Transverse colon (tissue), 4 donors: ENCODE data around the gene GLOD4. TPM values are rescaled to one million over a fixed set of nuclear protein-coding genes. Genes with fewer than 3 reads are reported as not detected.

Experiments
- DNase-seq: peaks from one replicate; pipeline ENCODE4 v3.0.0-alpha.2; 2019
- H3K27ac ChIP-seq, 4 donors: fragments of 200-600 bp; sonication (generic); 2 replicates each; pipeline ENCODE4 v1.5.1; 2016 to 2018; ENCODE audit warnings: inconsistent platforms in 4 of 4
- H3K27me3 ChIP-seq: fragments of 200-600 bp; sonication (generic); 2 replicates; pipeline ENCODE4 v1.5.1; 2017; ENCODE audit warnings: inconsistent platforms
- H3K36me3 ChIP-seq, 4 donors: fragments of 200-600 bp; sonication (generic); 2 replicates each; pipeline ENCODE4 v1.5.1; 2017 to 2019; ENCODE audit warnings: inconsistent platforms in 4 of 4
- H3K4me1 ChIP-seq, 4 donors: fragments of 200-600 bp; sonication (generic); 2 replicates each; pipeline ENCODE4 v1.5.1; 2017 to 2020; ENCODE audit warnings: inconsistent platforms in 4 of 4
- H3K4me3 ChIP-seq, 4 donors: fragments of 200-600 bp; sonication (generic); 1 replicate in 1 of 4; 2 replicates in 3 of 4; pipeline versions ENCODE4 v1.5.1 to v1.6.1; 2017 to 2019; ENCODE audit warnings: inconsistent platforms in 4 of 4
- H3K9me3 ChIP-seq, 2 donors: fragments of 200-600 bp; sonication (generic); 2 replicates each; pipeline ENCODE4 v1.5.1; 2017 to 2019; ENCODE audit warnings: inconsistent platforms in 2 of 2
- CTCF ChIP-seq, 5 experiments: fragments of 200-600 bp in 3 of 5; fragments of 450-650 bp in 2 of 5; sonication (generic) in 3 of 5; IDR thresholded peaks; 1 replicate in 2 of 5; 2 replicates in 3 of 5; pipeline ENCODE4 v1.5.1; 2016 to 2017; ENCODE audit warnings: antibody characterized with exemption in 5 of 5, inconsistent platforms in 3 of 5, mild to moderate bottlenecking in 2 of 5, moderate library complexity in 1 of 5
- EP300 ChIP-seq: sonication (generic); formaldehyde crosslinking; IDR thresholded peaks from one replicate; pipeline ENCODE4 v1.6.1; 2017; ENCODE audit warnings: antibody characterized with exemption, low read depth
- POLR2A ChIP-seq: fragments of 450-650 bp; IDR thresholded peaks from one replicate; pipeline ENCODE4 v1.6.1; 2016; ENCODE audit warnings: antibody characterized with exemption, mild to moderate bottlenecking, moderate library complexity
- POLR2AphosphoS5 ChIP-seq, 3 donors: sonication (generic); formaldehyde crosslinking; IDR thresholded peaks; one replicate each; pipeline ENCODE4 v1.6.1; 2016; ENCODE audit warnings: antibody characterized with exemption in 3 of 3
- WGBS, 2 donors: methylation state at CpG; one replicate each; pipeline ENCODE4 v1.1.5; 2018; ENCODE audit warnings: low coverage in 1 of 2; 5-methylcytosine and 5-hydroxymethylcytosine counted together
- in situ Hi-C, 4 donors: fragments of 200-750 bp; cut with MboI; loops; one replicate each; pipeline versions ENCODE4 v1.15.0 to v1.15.1; 2017; ENCODE audit warnings: low sequenced_read_pairs in 3 of 4, low pct_ligation_motif_present in 1 of 4, low pct_unique_long_range_greater_than_20kb in 1 of 4
- intact Hi-C: fragments of 100-400 bp; cut with DNase I; formaldehyde crosslinking; loops from one replicate; pipeline ENCODE4 v1.15.1; 2023; ENCODE audit warnings: low total_unique reads
- total RNA-seq, 4 donors: library from RNA; depleted of rRNA; stranded (reverse); fragments of >200 nt; gene quantifications; one replicate each; pipeline ENCODE4 v1.1.0, GENCODE V29; 2016

The GLOD4 gene
- total RNA-seq, 4 donors from 2014 or later = 65.5 to 124 (median 73.7) TPM

DNA sequence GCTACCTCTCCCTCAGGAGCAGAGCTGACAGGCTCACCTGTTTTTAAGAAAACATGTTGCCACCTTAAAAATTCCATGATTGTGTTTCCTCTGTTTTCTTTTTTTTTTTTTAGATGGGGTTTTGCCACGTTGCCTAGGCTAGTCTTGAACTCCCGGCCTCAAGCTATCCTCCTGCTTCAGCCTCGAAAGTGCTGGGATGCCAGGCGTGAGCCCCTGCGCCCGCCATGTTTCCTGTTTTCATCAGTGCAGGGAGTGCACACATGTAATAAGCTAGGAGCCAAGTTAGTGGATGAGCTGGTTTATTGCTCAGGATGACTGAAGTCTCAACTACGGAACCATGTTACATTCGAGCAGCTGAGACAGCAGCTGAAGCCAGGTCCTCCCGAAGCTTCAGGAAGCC lies 13.6 kb upstream of the GLOD4 start:
- H3K4me3 ChIP-seq = no peak overlapping the region
- no peaks in the 10 kb centered on the region for H3K9me3 ChIP-seq
- peaks cover 0 to 13% (median 9%) of the 10 kb centered on the region in 4 donors for H3K4me1 ChIP-seq
- no peak for DNase-seq
- H3K27me3 ChIP-seq = no peaks in the 10 kb centered on the region
- peaks cover 0 to 6% (median 3%) of the 10 kb centered on the region in 4 donors for H3K36me3 ChIP-seq
- H3K27ac ChIP-seq = peak overlapping the region; percentile 19 to 74 (median 65)
- TF ChIP-seq EP300 (no peak), POLR2AphosphoS5 (IDR thresholded peaks at IDR 0.05) (no peak), CTCF (IDR thresholded peaks at IDR 0.05) (no peak), POLR2A (no peak)
- 79% methylated on average over 9 of the region's 9 CpGs; no CpG with 5 or more reads in 1 of the 2 donors for WGBS, 2 donors
- in situ Hi-C loops (loop anchor here in 2 of 4 donors (10.0 kb wide), 1 partner anchor 189 kb away; no protein-coding TSS in a partner anchor), intact Hi-C loops (loop anchor here (1.0 kb wide), 1 partner anchor 186 kb away; no protein-coding TSS in a partner anchor)

- no peak for DNase-seq
- no peaks in the 10 kb centered on the region for H3K9me3 ChIP-seq
- TF ChIP-seq POLR2AphosphoS5 (IDR thresholded peaks at IDR 0.05) (peak in 1 of 3 donors; percentile 9), EP300 (no peak)
- peaks cover 0 to 6% (median 3%) of the 10 kb centered on the region in 4 donors for H3K36me3 ChIP-seq
- peak overlapping the region in 1 of 4 donors; percentile 33 for H3K4me3 ChIP-seq
- intact Hi-C loops = loop anchor here (1.0 kb wide), 1 partner anchor 186 kb away; no protein-coding TSS in a partner anchor
- no peaks in the 10 kb centered on the region for H3K27me3 ChIP-seq
- H3K27ac ChIP-seq = peak overlapping the region; percentile 19 to 74 (median 65)
- in situ Hi-C loops = loop anchor here in 2 of 4 donors (10.0 kb wide), 1 partner anchor 190 kb away; no protein-coding TSS in a partner anchor
- 64% methylated on average over 13 of the region's 14 CpGs; no CpG with 5 or more reads in 1 of the 2 donors for whole genome bisulfite sequencing, 2 donors
- peaks cover 0 to 13% (median 9%) of the 10 kb centered on the region in 4 donors for H3K4me1 ChIP-seq
Measured at GRCh38 chr17:795276-795675, 13.2 kb upstream of the GLOD4 start.

GRCh38 chr17:794876-795275 lies 12.8 kb upstream of the GLOD4 start:
- Histone ChIP-seq H3K4me3 (peak overlapping the region in 1 of 4 donors; percentile 33), H3K4me1 (peaks cover 0 to 13% (median 9%) of the 10 kb centered on the region in 4 donors), H3K27me3 (no peaks in the 10 kb centered on the region), H3K36me3 (peaks cover 0 to 6% (median 3%) of the 10 kb centered on the region in 4 donors), H3K9me3 (no peaks in the 10 kb centered on the region), H3K27ac (peak overlapping the region; percentile 19 to 74 (median 65))
- in situ Hi-C loops (loop anchor here in 2 of 4 donors (10.0 kb wide), 1 partner anchor 190 kb away; no protein-coding TSS in a partner anchor), intact Hi-C loops (loop anchor here (1.0 kb wide), 1 partner anchor 186 kb away; no protein-coding TSS in a partner anchor)
- peak; percentile 80 for DNase-seq
- no peak for TF ChIP-seq POLR2A
- peak; percentile 72 to 89 (median 78) for TF ChIP-seq CTCF (IDR thresholded peaks at IDR 0.05)
- TF ChIP-seq POLR2AphosphoS5 (IDR thresholded peaks at IDR 0.05) = peak in 2 of 3 donors; percentile 38 to 41
- 9% methylated on average over 15 to 18 of the region's 18 CpGs for WGBS, 2 donors

DNA sequence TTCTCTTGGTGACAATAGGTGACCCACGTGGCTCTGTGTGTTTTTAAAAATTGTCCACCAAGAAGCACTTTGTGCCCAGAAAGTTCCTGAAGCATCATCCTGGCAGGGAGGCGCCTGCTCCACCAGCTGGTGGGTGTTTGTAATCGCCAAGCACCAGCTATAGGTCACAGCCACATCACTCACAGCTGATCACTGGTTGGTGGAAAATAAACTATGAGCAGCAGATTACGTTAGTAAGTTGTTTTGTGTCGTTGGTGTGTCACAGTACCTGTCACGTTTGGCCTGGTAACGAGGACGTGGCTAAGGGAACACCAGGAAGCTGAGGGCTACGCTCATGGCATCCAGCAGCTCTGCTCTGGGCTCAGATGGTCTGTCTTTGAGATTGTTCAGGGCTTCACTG lies 10.2 kb upstream of the GLOD4 start:
- H3K4me3 ChIP-seq = no peak overlapping the region
- WGBS, 2 donors = 40 to 74% methylated on average over 1 to 9 of the region's 9 CpGs
- H3K9me3 ChIP-seq = no peaks in the 10 kb centered on the region
- intact Hi-C loops (no loop called here), in situ Hi-C loops (loop anchor here in 2 of 4 donors (10.0 kb wide), 1 partner anchor 193 kb away; no protein-coding TSS in a partner anchor)
- no peak overlapping the region for H3K27ac ChIP-seq
- H3K27me3 ChIP-seq = no peaks in the 10 kb centered on the region
- no peak for DNase-seq
- H3K4me1 ChIP-seq = peaks cover 0 to 13% (median 9%) of the 10 kb centered on the region in 4 donors
- H3K36me3 ChIP-seq = peaks cover 0 to 16% (median 5%) of the 10 kb centered on the region in 4 donors
- TF ChIP-seq POLR2A (no peak), POLR2AphosphoS5 (IDR thresholded peaks at IDR 0.05) (no peak), CTCF (IDR thresholded peaks at IDR 0.05) (no peak), EP300 (no peak)
